HCT116 (cell line): ENCODE results near the gene AP1M1. TPM values are rescaled to one million over a fixed set of nuclear protein-coding genes. Genes with fewer than 3 reads are reported as not detected.

ENCODE experiments used
- ATAC-seq: fragments of 200-7000 bp; cut with Tn5 transposase; 2 replicates; pipeline ENCODE4 v1.9.1; 2020; ENCODE audit warnings: mild to moderate bottlenecking, moderate library complexity
- BruUV-seq: library from RNA; stranded (reverse); fragments of 400-500 nt; replicated peaks from 2 replicates; lab custom pipeline; 2021; lab: Mats Ljungman, UMichigan
- CTCF ChIA-PET: fragments of 300-600 bp; sonication (Branson Sonifier 250); formaldehyde crosslinking; loops from one replicate; lab custom pipeline; 2021; ENCODE audit warnings: antibody characterized with exemption; lab: Charles Lee
- POLR2A ChIA-PET: fragments of 300-600, 350-600 bp; sonication (Branson Sonifier 250); formaldehyde crosslinking; loops from one replicate; lab custom pipeline; 2021; ENCODE audit warnings: antibody characterized with exemption; lab: Charles Lee
- RAD21 ChIA-PET, 2 experiments: fragments of 300-600 bp; sonication (Branson Sonifier 250); formaldehyde crosslinking; loops; one replicate each; lab custom pipeline; 2023; ENCODE audit warnings: low total read pairs in 2 of 2; ENCODE audit not compliant: uncharacterized antibody in 2 of 2, unreplicated experiment in 2 of 2, low non-redundant PET in 1 of 2; lab: Charles Lee
- DNase-seq: peaks from one replicate; pipeline ENCODE4 v3.0.0-alpha.2; 2010; ENCODE audit warnings: low read depth, low spot score
- H2AFZ ChIP-seq: fragments of 200-600 bp; shearing (Covaris generic), sonication (generic); 2 replicates; pipeline ENCODE4 v1.6.1; 2017; ENCODE audit warnings: low read depth, mixed run types, mixed read lengths, antibody characterized with exemption, low read length; ENCODE audit not compliant: poor library complexity, severe bottlenecking
- H3K27ac ChIP-seq: 2 replicates; pipeline ENCODE4 v1.5.1; 2012; ENCODE audit warnings: low read depth, low read length
- H3K27me3 ChIP-seq: fragments of 200-600 bp; sonication (generic); 2 replicates; pipeline ENCODE4 v1.6.1; 2016; ENCODE audit warnings: mixed run types, low read length, mixed read lengths; ENCODE audit not compliant: insufficient read depth
- H3K36me3 ChIP-seq, 2 experiments: fragments of 200-500 bp in 1 of 2; fragments of 200-600 bp in 1 of 2; sonication (Bioruptor generic) in 1 of 2; sonication (generic) in 1 of 2; 2 replicates each; pipeline versions ENCODE4 v1.5.1 to v1.6.1; 2014 to 2016; ENCODE audit warnings: low read length in 2 of 2, inconsistent platforms in 1 of 2, mixed read lengths in 1 of 2, mixed run types in 1 of 2; ENCODE audit not compliant: insufficient read depth in 2 of 2, control insufficient read depth in 1 of 2
- H3K4me1 ChIP-seq, 2 experiments: fragments of 200-600 bp in 1 of 2; sonication (generic) in 1 of 2; 2 replicates each; pipeline versions ENCODE4 v1.5.1 to v1.6.1; 2012 to 2017; ENCODE audit warnings: low read length in 2 of 2, inconsistent platforms in 1 of 2, mild to moderate bottlenecking in 1 of 2, mixed read lengths in 1 of 2, mixed run types in 1 of 2, moderate library complexity in 1 of 2; ENCODE audit not compliant: insufficient read depth in 2 of 2, control insufficient read depth in 1 of 2
- H3K4me2 ChIP-seq: fragments of 200-600 bp; sonication (generic); 2 replicates; pipeline ENCODE4 v1.6.1; 2017; ENCODE audit warnings: mixed run types, low read length, mixed read lengths
- H3K4me3 ChIP-seq, 2 experiments: fragments of 200-600 bp in 1 of 2; sonication (generic) in 1 of 2; replicated peaks in 1 of 2; 2 replicates each; pipeline ENCODE4 v1.5.1; 2011 to 2016; ENCODE audit warnings: low read length in 2 of 2, control low read depth in 1 of 2, low read depth in 1 of 2, mild to moderate bottlenecking in 1 of 2, mixed read lengths in 1 of 2, mixed run types in 1 of 2
- H3K79me2 ChIP-seq: fragments of 200-600 bp; sonication (generic); 2 replicates; pipeline ENCODE4 v1.6.1; 2017; ENCODE audit warnings: mild to moderate bottlenecking, mixed run types, low read length, moderate library complexity, mixed read lengths; ENCODE audit not compliant: insufficient read depth
- H3K9ac ChIP-seq: fragments of 200-600 bp; sonication (generic); 2 replicates; pipeline ENCODE4 v1.6.1; 2016; ENCODE audit warnings: low read length, mixed read lengths
- H3K9me2 ChIP-seq: fragments of 200-600 bp; sonication (generic), shearing (Covaris generic); 2 replicates; pipeline ENCODE4 v1.6.1; 2017; ENCODE audit warnings: mixed run types, mild to moderate bottlenecking, moderate library complexity; ENCODE audit not compliant: insufficient read depth
- H3K9me3 ChIP-seq, 2 experiments: fragments of 200-500 bp in 1 of 2; fragments of 200-600 bp in 1 of 2; sonication (Bioruptor generic) in 1 of 2; sonication (generic) in 1 of 2; 2 replicates each; pipeline ENCODE4 v1.6.1; 2014 to 2017; ENCODE audit warnings: low read length in 2 of 2, mixed read lengths in 2 of 2, inconsistent platforms in 1 of 2, low read depth in 1 of 2, mild to moderate bottlenecking in 1 of 2, mixed run types in 1 of 2, moderate library complexity in 1 of 2; ENCODE audit not compliant: control insufficient read depth in 1 of 2, insufficient read depth in 1 of 2
- H4K20me1 ChIP-seq: fragments of 200-600 bp; sonication (generic), shearing (Covaris generic); 2 replicates; pipeline ENCODE4 v1.6.1; 2017; ENCODE audit warnings: mixed run types, mild to moderate bottlenecking, moderate library complexity; ENCODE audit not compliant: insufficient read depth
- CTCF ChIP-seq, 3 experiments: fragments of 200-600 bp in 1 of 3; sonication (generic) in 1 of 3; IDR thresholded peaks in 2 of 3; conservative IDR thresholded peaks in 1 of 3; 2 replicates each; pipeline ENCODE4 v1.5.1; 2012 to 2017; ENCODE audit warnings: low read depth in 2 of 3, low read length in 2 of 3, antibody characterized with exemption in 1 of 3, borderline replicate concordance in 1 of 3, control low read depth in 1 of 3, mild to moderate bottlenecking in 1 of 3, mixed read lengths in 1 of 3, mixed run types in 1 of 3, moderate library complexity in 1 of 3; ENCODE audit not compliant: insufficient read depth in 1 of 3
- ELF1 ChIP-seq: IDR thresholded peaks from 2 replicates; pipeline ENCODE4 v1.6.1; 2012; ENCODE audit warnings: low read depth, borderline replicate concordance
- JUND ChIP-seq: IDR thresholded peaks from 2 replicates; pipeline ENCODE4 v1.6.1; 2012
- POLR2A ChIP-seq: IDR thresholded peaks from 2 replicates; pipeline ENCODE4 v1.7.0; 2011; ENCODE audit warnings: borderline replicate concordance; ENCODE audit not compliant: insufficient read depth, insufficient read length; ENCODE audit errors: extremely low read depth
- POLR2AphosphoS5 ChIP-seq: IDR thresholded peaks from 2 replicates; pipeline ENCODE4 v1.6.1; 2011; ENCODE audit warnings: mild to moderate bottlenecking, low read depth, low read length, moderate library complexity
- SIN3A ChIP-seq: IDR thresholded peaks from 2 replicates; pipeline ENCODE4 v1.6.1; 2012; ENCODE audit warnings: low read depth
- TCF7L2 ChIP-seq: IDR thresholded peaks from 2 replicates; pipeline ENCODE4 v1.7.0; 2011; ENCODE audit warnings: borderline replicate concordance, inconsistent platforms; ENCODE audit not compliant: insufficient read depth, insufficient read length; ENCODE audit errors: extremely low read depth
- ZBTB33 ChIP-seq: IDR thresholded peaks from 2 replicates; pipeline ENCODE4 v1.6.1; 2011; ENCODE audit warnings: mild to moderate bottlenecking, low read length, moderate library complexity; ENCODE audit not compliant: insufficient replicate concordance; ENCODE audit errors: extremely low read depth
- ZNF274 ChIP-seq: fragments of 200-500 bp; sonication (Bioruptor generic); IDR thresholded peaks from 2 replicates; pipeline ENCODE4 v1.6.1; 2014; ENCODE audit warnings: mild to moderate bottlenecking, low read depth, low read length, inconsistent platforms
- intact Hi-C: fragments of 100-400 bp; cut with micrococcal nuclease; formaldehyde crosslinking; loops from 2 replicates; pipeline ENCODE4 v1.10.0; 2022
- total RNA-seq: library from RNA; stranded (reverse); gene quantifications from one replicate; pipeline ENCODE4 v1.2.1, GENCODE V29; 2021; ENCODE audit not compliant: unreplicated experiment

AP1M1 gene
- total RNA-seq, 1 experiment from 2014 or later: 50.0 TPM

GRCh38 chr19:16222806-16223205, 25.1 kb downstream of the AP1M1 start (continued):
- TF ChIP-seq CTCF (IDR thresholded peaks at IDR 0.05 in 2 of 3, conservative IDR thresholded peaks at IDR 0.05 in 1 of 3; ENCODE audit: borderline replicate concordance in 1 of 3, insufficient read depth in 1 of 3, low read depth in 2 of 3, low read length in 2 of 3): no peak

GRCh38 chr19:16223746-16224145, 26.0 kb downstream of the AP1M1 start:
- H4K20me1 ChIP-seq: no peaks in the 10 kb centered on the region
- peaks cover 0 to 22% of the 10 kb centered on the region in 2 experiments; a peak in 3 of 4 replicates for H3K36me3 ChIP-seq
- TF ChIP-seq JUND (no peak), ZNF274 (no peak), ELF1 (no peak), POLR2AphosphoS5 (no peak), SIN3A (no peak), POLR2A (no peak), TCF7L2 (no peak), ZBTB33 (no peak)
- H3K9me3 ChIP-seq: peaks cover 14 to 25% of the 10 kb centered on the region in 2 experiments; a peak in 3 of 4 replicates
- H3K27me3 ChIP-seq: no peaks in the 10 kb centered on the region
- ChIA-PET CTCF (no interaction called here), RAD21 (no interaction called here), POLR2A (no interaction called here)
- no peaks in the 10 kb centered on the region for H3K9me2 ChIP-seq
- no peak overlapping the region for H3K9ac ChIP-seq
- H3K4me1 ChIP-seq: no peaks in the 10 kb centered on the region
- no peak for DNase-seq
- H3K4me3 ChIP-seq: no peak overlapping the region
- intact Hi-C loops: no loop called here
- no TSS peak for BruUV-seq
- ATAC-seq: no peak
- no peaks in the 10 kb centered on the region for H3K79me2 ChIP-seq
- H2AFZ ChIP-seq: no peak overlapping the region
- no peak overlapping the region for H3K4me2 ChIP-seq
- H3K27ac ChIP-seq: no peak overlapping the region
